EL (cell line): Measurements from ENCODE around the gene IL36RN.

Experiments
- DNase-seq: peaks from one replicate; pipeline ENCODE4 v3.0.0-alpha.2; 2016

IL36RN gene

DNA sequence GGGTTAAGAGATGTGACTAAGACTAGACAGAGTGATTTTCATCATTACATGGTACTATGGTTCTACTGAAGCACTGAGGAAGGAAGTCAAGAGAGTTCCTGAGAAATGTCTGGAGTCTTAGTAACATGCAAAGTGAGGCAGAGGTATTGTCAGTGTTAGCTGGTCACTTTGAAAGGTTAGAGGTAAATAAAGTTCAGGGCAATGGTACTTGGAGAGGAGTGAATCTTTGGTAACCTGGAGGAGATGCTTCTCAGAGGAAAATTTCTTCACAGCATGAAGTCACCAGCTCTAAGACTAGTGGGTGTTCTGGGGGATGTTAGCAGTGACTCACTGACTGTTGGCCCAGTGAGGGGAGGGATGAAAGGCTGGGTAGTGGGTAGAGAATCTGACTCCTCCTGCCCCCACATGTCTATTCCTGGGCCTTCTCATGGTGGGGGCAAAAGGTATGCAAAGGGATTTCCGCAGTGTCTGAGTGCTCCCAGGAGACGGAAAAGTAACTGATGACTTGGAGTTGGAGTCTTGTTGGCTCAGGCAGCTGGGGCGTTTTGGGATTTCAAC, 45.1 kb downstream of the IL36RN start:
- DNase-seq: no peak

GRCh38 chr2:113105047-113105785, 46.2 kb downstream of the IL36RN start:
- peak; percentile 49 for DNase-seq

- DNase-seq: no peak
These were observed 52.1 kb downstream of the IL36RN start for GRCh38 chr2:113111121-113111520.

- no peak for DNase-seq
These were observed 52.9 kb downstream of the IL36RN start for GRCh38 chr2:113111823-113112287.

DNA sequence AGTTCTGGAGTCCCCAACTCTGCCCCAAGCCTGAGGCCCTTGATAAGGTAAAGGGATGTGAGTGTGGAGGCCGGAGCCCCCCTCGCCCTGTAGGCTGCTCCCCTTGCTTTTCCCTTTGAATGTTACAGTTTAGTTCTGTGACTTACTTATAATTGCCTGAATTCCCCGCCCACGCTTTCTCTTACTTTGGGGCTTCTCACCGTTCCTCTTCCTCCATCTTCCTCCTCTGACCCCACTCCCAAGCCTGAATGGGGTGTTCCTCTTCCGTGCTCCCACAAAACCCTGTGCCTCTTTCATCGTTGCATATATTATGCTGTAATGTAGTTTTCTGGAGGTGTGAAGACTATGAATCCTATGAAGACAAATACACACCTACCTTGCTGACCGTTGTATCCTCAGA, 53.4 kb downstream of the IL36RN start:
- no peak for DNase-seq

GRCh38 chr2:113112871-113113270, 53.9 kb downstream of the IL36RN start:
- no peak for DNase-seq

DNA sequence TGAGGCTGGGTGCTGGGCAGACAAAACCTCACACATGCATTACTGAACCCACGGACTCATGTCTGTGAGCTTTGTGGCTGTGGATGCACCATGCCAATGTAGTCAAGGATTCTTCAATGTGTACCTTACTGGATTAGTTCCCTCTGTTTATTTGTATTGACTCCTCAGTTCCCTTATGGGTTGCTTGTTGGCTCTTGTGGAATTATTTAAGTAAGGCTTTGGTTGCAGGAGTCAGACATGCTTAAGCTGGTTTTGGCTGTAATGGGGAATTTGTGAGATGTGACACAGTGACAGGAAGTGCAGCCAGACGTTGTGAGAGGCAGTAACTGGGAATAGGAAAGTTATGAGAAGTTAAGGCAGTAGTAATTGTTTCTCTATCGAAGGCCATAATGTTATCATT, 54.8 kb downstream of the IL36RN start:
- no peak for DNase-seq
